Panc1 (cell line): Measurements from ENCODE around the gene CDK14. TPM values are rescaled to one million over a fixed set of nuclear protein-coding genes. Genes with fewer than 3 reads are reported as not detected.

Experiments used
- ATAC-seq: fragments of 200-7000 bp; cut with Tn5 transposase; 2 replicates; pipeline ENCODE4 v1.9.1; 2020; ENCODE audit warnings: mild to moderate bottlenecking, moderate library complexity
- BruUV-seq: library from RNA; stranded (reverse); fragments of 400-500 nt; replicated peaks from 2 replicates; lab custom pipeline; 2021; lab: Mats Ljungman, UMichigan
- CTCF ChIA-PET: fragments of 300-600 bp; sonication (Branson Sonifier 250); formaldehyde crosslinking; loops from one replicate; lab custom pipeline; 2022; ENCODE audit warnings: antibody characterized with exemption; lab: Charles Lee
- POLR2A ChIA-PET: fragments of 300-600 bp; sonication (Branson Sonifier 250); formaldehyde crosslinking; loops from one replicate; lab custom pipeline; 2022; ENCODE audit warnings: antibody characterized with exemption; lab: Charles Lee
- DNase-seq: peaks from one replicate; pipeline ENCODE4 v3.0.0-alpha.2; 2010; ENCODE audit warnings: low read depth, low spot score
- H3K27ac ChIP-seq: 2 replicates; pipeline ENCODE4 v1.5.1; 2011; ENCODE audit warnings: mild to moderate bottlenecking, low read length, inconsistent platforms
- H3K27me3 ChIP-seq: fragments of 200-500 bp; sonication (Bioruptor generic); 2 replicates; pipeline ENCODE4 v1.6.0; 2014; ENCODE audit warnings: low read length, inconsistent platforms; ENCODE audit not compliant: control insufficient read depth, insufficient read depth
- H3K36me3 ChIP-seq: fragments of 200-500 bp; sonication (Bioruptor generic); 2 replicates; pipeline ENCODE4 v1.5.1; 2014; ENCODE audit warnings: inconsistent platforms, mild to moderate bottlenecking, low read length, moderate library complexity; ENCODE audit not compliant: control insufficient read depth, insufficient read depth
- H3K4me1 ChIP-seq: 2 replicates; pipeline ENCODE4 v1.5.1; 2011; ENCODE audit warnings: inconsistent platforms, mild to moderate bottlenecking, low read length, moderate library complexity; ENCODE audit not compliant: control insufficient read depth, insufficient read depth
- H3K4me3 ChIP-seq, 2 experiments: 2 replicates each; pipeline ENCODE4 v1.5.1; 2011 to 2012; ENCODE audit warnings: low read depth in 2 of 2, low read length in 2 of 2, mild to moderate bottlenecking in 2 of 2, inconsistent platforms in 1 of 2, moderate library complexity in 1 of 2
- H3K9me3 ChIP-seq: fragments of 200-500 bp; sonication (Bioruptor generic); 2 replicates; pipeline ENCODE4 v1.5.1; 2014; ENCODE audit warnings: low read depth, mild to moderate bottlenecking, inconsistent platforms, low read length, moderate library complexity; ENCODE audit not compliant: control insufficient read depth, insufficient read depth
- CTCF ChIP-seq: fragments of 450-650 bp; IDR thresholded peaks from 2 replicates; pipeline ENCODE4 v1.5.1; 2017; ENCODE audit warnings: mild to moderate bottlenecking
- POLR2AphosphoS5 ChIP-seq: IDR thresholded peaks from 2 replicates; pipeline ENCODE4 v1.6.1; 2012; ENCODE audit warnings: mild to moderate bottlenecking, low read depth, low read length, moderate library complexity
- REST ChIP-seq, 2 experiments: IDR thresholded peaks; 2 replicates each; pipeline ENCODE4 v1.6.1; 2011 to 2012; ENCODE audit warnings: low read depth in 2 of 2, control low read depth in 1 of 2, low read length in 1 of 2, mild to moderate bottlenecking in 1 of 2, moderate library complexity in 1 of 2; ENCODE audit not compliant: insufficient read depth in 1 of 2
- SIN3A ChIP-seq: IDR thresholded peaks from 2 replicates; pipeline ENCODE4 v1.6.1; 2012; ENCODE audit warnings: low read depth, mild to moderate bottlenecking, low read length, moderate library complexity, borderline replicate concordance; ENCODE audit not compliant: insufficient read depth
- TCF7L2 ChIP-seq: IDR thresholded peaks from 2 replicates; pipeline ENCODE4 v1.6.1; 2011; ENCODE audit warnings: mild to moderate bottlenecking, low read depth, low read length, inconsistent platforms
- in situ Hi-C: cut with HindIII; loops from 2 replicates; pipeline ENCODE4 v1.10.0; 2016; ENCODE audit warnings: low sequenced_read_pairs, low pct_unique_long_range_greater_than_20kb
- intact Hi-C: fragments of 100-400 bp; cut with micrococcal nuclease; formaldehyde crosslinking; loops from one replicate; pipeline ENCODE4 v1.10.0; 2022; ENCODE audit not compliant: unreplicated experiment
- total RNA-seq: library from RNA; stranded (reverse); gene quantifications from one replicate; pipeline ENCODE4 v1.2.1, GENCODE V29; 2021; ENCODE audit not compliant: unreplicated experiment

Gene CDK14
- total RNA-seq, 1 experiment from 2014 or later = 3.0 TPM

DNA sequence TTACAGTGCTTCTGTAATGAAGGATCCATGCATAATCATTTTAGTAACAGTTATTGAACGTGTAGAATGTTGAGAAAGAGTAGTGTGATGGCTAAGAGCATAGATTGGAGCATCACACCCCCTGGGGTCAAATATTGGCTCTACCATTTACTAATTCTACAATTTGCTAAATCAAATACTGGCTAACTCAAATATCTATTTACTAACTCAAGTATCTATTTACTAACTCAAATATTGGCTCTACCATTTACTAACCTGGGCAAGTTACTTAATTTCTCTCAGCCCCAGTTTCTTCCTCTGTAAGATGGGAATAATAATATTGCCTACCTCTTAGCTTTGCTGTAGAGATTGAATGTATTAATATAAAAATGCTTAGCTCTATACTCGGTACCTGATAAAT is 64.0 kb downstream of the CDK14 start:
- DNase-seq (no peak), ATAC-seq (no peak)
- intact Hi-C loops (no loop called here), in situ Hi-C loops (no loop called here)
- TF ChIP-seq SIN3A (no peak), CTCF (no peak), REST (IDR thresholded peaks at IDR 0.05; ENCODE audit: insufficient read depth in 1 of 2, low read depth in 2 of 2, low read length in 1 of 2) (no peak), TCF7L2 (no peak), POLR2AphosphoS5 (no peak)
- CTCF ChIA-PET = no interaction called here
- no peaks in the 10 kb centered on the region for H3K27me3 ChIP-seq
- H3K4me3 ChIP-seq = no peak overlapping the region
- POLR2A ChIA-PET = no interaction called here
- no TSS peak for BruUV-seq
- no peaks in the 10 kb centered on the region for H3K4me1 ChIP-seq
- no peaks in the 10 kb centered on the region for H3K36me3 ChIP-seq
- H3K27ac ChIP-seq = no peak overlapping the region
- H3K9me3 ChIP-seq = no peaks in the 10 kb centered on the region

DNA sequence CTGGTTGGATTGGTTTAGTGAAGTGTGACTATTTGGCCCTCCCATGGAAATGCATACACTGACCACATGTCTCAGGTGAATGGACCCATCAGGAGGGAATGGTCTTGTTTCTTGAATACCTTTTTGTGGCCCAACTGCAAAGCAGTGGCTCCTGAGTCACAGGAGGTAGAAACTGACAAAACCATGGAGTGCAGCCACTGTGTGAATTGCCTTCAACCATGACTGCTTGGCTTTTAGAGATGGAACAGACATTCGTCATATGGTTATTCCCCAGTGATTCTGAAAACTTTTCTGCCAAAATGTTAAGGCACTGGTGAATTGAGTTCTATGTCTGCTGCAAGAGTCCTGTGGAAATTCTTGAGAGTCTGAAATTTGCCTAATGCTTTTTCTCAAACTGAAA is 64.7 kb downstream of the CDK14 start:
- POLR2A ChIA-PET = no interaction called here

More for the DNA sequence above, 64.7 kb downstream of the CDK14 start:
- DNase-seq (no peak), ATAC-seq (no peak)
- H3K27me3 ChIP-seq = no peaks in the 10 kb centered on the region
- no peak overlapping the region for H3K27ac ChIP-seq
- no peak overlapping the region for H3K4me3 ChIP-seq
- intact Hi-C loops (no loop called here), in situ Hi-C loops (no loop called here)
- H3K9me3 ChIP-seq = no peaks in the 10 kb centered on the region
- no peaks in the 10 kb centered on the region for H3K36me3 ChIP-seq
- no TSS peak for BruUV-seq
- no peaks in the 10 kb centered on the region for H3K4me1 ChIP-seq
- CTCF ChIA-PET = no interaction called here
- TF ChIP-seq REST (IDR thresholded peaks at IDR 0.05; ENCODE audit: insufficient read depth in 1 of 2, low read depth in 2 of 2, low read length in 1 of 2) (no peak), SIN3A (no peak), POLR2AphosphoS5 (no peak), CTCF (no peak), TCF7L2 (no peak)
